Activated CD4-positive, alpha-beta T cell treated with anti-CD3 and anti-CD28 coated beads, Interleukin-2, amount 50 U/mL, for 16 hours (primary cell): ENCODE measurements around the gene ULBP1.
"Not testable (repeated sequence)": the region's sequence is repeated elsewhere in the genome, so short reads cannot be mapped to it uniquely, and the experiment has no call there.

Experiments used
- DNase-seq: peaks from one replicate; pipeline ENCODE4 v3.0.0-alpha.2; 2020

Gene ULBP1

DNA sequence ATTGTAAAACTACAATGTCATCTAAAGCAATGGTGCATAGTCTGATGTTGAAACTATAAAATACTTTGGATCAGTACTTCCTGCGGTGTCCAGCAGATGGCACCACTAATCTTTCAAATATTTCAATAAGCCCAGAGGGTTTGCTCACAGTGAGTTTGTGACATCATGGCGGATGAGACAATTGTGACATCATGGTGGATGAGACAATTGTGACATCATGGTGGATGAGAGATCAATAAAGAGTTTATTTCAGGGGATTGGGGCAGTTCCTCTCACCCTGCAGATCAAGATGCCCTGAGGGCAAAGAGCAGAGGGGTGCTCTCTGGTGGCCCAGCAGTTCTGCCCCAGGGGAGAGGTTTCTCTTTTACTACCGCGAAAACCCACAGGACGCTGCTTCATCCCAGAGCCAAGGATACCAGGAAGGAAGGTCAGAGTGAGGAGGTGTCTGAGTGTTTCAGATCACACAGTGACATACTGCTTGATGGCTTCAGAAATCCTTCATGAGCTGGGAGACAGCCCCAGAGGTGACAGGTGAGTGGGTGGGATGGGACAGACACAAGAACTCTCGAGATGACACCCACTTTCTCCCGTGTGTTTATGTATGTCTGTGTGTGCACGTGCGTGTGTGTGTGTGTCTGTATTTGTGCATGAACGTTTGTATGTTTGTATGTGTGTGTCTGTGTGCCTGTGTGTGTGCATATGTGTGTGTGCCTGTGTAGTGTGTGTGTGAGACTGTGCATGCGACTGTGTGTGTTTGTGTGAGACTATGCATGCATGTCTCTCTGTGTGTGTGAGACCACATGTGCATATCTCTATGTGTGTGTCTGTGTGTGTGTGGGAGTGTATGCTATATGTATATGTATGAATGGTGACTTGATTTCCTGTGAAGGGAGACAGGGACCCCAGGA lies 29.2 kb upstream of the ULBP1 start:
- peak; percentile 74 for DNase-seq

DNA sequence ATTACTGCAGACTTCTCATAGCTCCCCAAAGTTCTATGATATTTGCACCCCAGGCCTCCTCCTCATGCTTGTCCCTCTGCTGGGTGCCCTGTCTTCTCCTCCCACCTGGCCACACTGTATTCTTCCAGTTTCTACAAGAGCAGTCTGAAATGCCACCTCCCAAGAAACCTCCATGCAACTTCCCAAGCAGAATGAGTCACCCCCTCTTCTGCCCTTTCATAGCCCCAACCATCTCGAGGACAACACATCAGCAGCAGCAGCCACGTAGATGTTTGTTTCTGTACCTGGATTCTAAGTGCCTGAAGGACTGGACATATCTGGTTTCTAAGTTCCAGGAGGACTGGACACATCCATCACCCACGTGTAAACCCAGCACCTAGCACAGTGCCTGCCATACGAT lies 28.5 kb upstream of the ULBP1 start:
- no peak for DNase-seq

DNA sequence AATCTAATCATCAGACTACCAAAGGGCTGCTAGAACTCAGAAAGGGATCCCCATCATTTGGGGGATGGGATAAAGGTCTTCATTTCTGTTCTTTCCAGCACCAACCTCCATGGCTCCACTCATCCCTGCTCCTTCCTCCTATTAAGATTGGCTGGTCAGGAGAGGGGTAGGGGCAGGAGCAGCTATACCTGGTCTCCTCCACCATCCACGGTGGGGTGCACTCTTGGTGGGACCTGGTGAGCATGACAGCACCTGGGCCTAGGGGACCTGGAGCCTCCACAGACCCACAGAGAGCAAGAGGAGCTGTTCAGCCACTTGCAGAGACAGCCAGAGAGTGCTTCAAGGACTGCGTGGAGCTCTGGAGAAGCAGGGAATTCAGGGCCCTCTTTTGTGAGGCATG lies 28.1 kb upstream of the ULBP1 start:
- DNase-seq = no peak

DNA sequence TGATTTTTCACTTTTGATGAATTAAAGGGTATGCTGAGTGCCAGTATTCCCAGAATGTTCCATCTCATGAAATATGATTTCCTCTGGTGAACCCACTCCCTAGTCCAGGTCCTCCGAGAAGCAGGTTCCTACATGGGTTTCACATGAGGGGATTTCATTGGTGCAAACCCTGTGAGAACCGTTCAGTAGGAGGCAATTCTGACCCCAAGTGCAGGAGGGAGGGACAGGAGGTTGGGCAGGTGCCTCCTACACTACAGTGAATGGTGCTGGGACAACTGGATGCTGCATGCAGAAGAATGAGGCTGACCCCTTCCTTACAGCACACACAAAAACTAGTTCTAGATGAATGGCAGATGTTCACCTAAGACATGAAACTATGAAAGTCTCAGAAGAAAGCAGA lies 27.0 kb upstream of the ULBP1 start:
- no peak for DNase-seq

DNA sequence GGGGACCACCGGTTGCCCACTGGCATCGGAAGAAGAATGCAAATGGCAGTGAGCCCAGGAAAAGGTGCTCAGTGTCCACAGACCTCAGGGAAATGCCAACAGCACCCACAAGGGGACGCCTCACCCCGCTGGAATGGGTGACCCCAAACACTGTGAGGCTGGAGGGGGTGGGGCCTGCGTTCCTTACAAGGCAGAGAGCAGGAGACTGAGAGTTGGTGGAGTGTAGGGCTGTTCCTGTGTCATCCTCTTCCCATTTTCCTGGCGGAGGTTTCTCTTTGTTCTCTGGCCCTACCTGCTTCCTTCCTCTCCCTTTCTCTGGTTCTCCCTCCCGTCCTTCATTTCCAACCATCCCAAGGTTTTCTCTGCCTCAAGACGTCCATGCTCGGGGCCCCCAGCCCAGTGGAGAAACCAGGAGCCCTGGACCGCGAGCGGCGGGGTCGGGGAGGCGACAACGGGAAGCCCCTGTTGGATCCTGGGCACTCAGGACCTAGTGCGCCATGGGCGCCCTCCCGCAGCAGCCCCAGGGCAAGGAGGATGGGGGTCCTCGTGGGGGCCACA lies 25.7 kb upstream of the ULBP1 start:
- DNase-seq = not testable (repeated sequence)

DNA sequence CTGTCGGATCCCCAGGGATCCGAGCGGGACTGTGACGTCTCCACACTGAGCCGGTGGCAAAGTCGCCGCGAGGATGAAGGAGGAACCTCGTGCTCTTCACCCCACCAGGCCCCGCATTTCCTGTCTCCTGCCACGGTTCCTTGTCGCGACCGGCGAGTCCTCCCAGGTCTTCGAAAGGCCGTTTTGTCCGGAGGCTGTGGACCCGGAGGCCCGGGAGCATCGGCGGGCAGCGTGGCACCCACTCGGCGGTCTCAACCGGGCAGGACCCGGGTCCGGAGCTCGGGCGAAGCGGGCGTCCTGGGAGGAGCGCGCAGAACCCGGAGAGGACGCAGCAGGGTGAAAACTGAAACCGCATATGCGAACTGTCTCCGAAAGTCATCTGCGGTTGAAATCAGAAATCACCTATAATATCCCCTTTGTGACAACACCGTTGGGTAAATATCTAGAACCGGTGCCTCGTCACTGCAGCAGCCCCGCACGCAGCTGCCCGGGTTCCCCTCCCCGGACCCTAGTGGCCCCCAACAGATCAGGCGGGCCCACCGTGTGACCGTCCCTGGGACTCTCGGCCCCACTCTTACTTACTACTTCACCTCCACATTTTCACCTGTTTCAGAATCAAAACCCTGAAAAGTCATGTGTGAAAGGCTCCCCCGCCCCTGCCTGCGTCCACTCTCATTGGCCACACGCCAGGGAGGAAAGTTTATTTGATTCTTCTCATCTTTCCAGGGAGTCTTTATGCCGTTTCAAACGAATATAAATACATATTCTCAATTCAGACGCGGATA lies 25.0 kb upstream of the ULBP1 start:
- peak; percentile 64 for DNase-seq

DNA sequence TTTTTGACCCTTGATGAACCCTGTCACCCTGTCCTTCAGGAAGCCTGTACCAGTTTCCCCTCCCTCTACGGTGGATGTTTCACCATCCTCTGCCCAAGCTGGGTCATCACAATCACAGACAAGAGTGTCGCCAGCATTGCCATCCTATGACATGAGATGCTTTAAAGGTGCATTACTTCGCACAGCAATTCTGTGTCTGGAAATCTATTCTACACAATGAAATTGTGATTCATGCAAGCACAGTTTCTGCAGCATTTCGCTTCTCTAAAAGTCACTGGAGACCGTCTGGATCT lies 24.4 kb upstream of the ULBP1 start:
- no peak for DNase-seq

DNA sequence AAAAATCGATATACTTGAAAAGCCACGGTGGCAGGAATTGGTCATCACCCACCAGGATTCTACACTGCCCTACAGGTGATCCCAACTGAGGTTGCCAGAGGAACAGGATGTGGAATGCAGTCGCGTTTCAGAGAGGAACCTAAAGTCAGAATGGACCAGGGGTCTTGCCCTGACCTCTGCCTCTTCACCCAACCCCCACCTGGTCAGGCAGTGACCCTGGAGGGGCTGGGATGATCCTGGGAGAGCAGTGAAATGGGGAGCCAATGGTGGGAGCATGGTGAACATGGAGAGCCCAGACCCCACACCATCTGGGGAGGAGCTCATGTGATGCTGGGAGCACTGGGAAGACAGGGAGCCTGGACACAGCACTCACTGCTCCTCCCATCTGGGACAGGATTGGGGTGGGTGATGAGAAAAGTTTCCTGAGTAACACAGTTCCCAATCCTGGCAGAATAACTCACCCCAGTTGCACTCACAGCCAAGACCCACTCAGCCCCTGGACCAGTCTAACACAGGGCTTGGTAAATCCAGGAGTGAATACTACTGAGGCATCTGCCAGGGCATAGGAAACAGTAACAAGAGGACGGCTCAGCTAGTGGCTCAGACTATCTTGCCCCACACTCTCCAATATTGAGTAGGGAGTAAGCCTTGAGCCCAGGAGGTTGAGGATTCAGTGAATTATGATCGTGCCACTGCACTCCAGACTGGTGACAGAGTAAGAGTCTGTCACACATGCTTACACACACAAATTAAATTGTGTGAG lies 23.7 kb upstream of the ULBP1 start:
- DNase-seq = no peak

DNA sequence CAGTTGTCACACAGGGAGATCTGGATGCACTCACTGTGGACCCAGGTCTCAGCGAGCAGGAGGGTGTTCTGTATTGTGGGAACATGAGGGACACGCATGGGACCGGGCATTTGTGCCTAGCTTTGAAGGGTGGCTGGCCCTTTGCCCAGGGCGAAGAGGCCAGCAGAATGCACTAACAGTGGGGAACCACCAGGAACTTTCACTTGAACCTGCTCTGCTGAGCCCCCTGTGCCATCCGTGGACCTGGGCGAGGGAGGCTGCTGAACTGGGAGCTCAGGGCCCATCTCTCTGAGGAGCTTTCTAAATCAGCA lies 23.1 kb upstream of the ULBP1 start:
- no peak for DNase-seq

DNA sequence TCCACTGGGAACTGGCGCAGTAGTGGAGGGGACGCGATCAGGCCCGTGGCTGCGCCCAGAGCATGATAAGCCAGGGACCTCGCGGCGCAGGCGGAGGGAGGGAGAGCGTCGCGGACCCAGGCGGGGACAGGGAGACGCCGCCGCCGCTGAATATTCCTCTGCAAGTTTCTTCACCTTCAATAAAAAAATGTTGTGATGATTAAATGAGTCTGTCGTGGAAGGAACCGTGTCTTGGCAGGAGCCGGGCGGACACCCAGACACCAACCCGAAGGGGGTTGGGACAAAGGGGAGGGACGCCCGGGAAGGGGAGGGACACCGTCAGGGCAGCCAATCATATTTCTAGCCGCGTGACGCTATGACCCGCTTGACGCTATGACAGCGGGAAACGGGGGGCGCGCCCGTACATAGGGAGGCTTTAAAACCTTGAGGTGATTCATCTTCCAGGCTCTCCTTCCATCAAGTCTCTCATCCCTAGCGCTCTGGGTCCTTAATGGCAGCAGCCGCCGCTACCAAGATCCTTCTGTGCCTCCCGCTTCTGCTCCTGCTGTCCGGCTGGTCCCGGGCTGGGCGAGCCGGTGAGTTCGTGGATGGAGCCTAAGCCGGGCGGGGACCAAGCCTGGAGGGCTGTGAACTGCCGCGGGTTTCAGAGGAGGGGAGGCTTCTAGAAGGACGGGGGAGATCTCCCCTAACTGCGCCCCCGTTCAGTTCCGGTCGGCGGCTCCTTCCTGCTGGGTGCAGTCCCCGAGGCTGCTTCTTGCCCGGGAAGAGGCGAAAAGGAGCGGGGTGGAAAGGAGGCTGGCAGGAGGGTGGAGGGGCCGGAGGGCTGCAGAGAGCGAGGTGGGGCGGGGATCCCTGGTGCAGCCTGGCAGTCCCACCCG lies 21.9 kb upstream of the ULBP1 start, which contains the start of gene ULBP2:
ULBP2 (plus strand) TSS at position 432 of the 878 bp plus-strand sequence; CDS start at position 491, 59 bp downstream.
- DNase-seq = peak; percentile 85

DNA sequence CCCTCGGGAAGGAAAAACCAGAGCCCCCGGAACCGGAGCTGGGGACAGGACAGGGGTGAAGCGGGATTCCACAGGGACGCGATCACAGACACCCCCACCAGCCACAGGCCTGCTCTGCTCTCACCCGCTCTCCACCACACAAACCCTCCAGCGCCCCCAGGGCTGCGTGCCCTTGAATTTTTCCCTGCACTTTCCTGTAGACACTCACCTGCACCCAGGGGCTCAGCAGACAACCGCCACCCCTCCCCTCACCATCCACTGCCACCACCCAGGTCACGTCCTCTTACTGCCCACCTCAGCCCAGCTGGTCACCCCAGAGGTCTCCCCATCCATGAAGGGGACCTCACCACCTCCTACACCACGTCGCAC lies 21.3 kb upstream of the ULBP1 start:
- DNase-seq = no peak

DNA sequence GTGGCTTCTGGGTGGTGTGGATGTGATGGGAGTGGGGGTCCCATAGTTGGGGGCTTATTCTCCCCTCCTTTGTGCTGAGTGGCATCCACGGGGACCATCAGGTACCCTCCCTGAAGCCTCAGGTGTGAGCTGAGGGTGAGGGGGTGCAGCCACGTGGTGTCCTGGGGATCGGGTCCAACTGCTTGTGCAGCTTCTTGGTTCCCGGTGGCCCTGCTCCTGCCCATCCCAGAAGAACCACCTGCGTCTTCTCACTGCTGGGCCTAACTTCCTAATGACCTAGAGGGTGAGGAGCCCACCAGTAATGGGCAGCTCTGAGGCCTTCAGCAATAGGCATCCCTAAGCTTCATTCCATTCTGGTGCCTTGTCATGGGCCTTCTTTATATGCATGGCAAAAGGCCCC lies 20.4 kb upstream of the ULBP1 start:
- DNase-seq = not testable (repeated sequence)

DNA sequence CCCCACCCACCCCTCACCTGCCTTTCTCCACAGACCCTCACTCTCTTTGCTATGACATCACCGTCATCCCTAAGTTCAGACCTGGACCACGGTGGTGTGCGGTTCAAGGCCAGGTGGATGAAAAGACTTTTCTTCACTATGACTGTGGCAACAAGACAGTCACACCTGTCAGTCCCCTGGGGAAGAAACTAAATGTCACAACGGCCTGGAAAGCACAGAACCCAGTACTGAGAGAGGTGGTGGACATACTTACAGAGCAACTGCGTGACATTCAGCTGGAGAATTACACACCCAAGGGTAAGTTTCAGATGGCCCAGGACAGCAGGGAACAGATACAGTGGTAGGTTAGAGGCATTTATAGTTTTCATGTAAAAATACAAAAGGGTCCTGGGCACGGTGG lies 18.5 kb upstream of the ULBP1 start:
- not testable (repeated sequence) for DNase-seq

DNA sequence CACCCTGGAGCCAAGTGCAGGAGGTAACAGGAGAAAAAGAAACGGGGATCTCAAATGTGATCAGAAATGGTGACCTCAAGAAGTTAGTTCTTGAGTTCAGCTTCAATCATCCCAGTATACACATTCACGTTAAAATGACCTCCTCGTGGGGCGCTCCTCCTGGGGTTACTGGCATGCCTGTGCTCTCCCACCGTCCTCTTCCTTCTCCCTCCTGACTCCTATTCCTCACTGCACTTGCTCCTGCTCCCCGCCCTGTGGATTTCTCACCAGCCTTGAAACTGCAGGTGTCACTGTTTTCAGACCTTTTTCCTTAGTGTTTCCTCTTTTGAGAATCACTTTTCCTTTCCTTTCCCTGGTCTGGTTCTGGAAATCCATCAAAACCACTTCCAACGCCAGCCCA lies 17.1 kb upstream of the ULBP1 start:
- DNase-seq = not testable (repeated sequence)

DNA sequence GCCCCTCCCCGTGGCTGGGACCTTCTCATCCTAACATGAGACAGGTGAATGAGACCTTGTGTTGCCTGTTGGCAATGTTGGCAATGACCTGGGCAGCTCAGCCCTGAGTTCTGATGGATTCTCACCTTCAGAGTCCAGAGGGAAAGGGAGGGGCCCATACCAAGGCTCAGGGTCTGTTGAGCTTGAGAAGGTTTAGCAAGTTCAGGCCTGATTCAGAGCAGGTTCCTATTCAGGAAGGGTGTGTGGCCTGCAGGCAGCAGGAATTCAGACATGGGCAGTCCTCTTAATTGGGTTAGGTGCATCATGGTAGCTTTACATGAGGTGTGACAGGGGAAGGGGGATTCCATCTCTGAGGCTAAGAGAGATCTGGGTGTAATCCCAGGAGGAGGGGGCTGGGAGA lies 16.2 kb upstream of the ULBP1 start:
- not testable (repeated sequence) for DNase-seq

DNA sequence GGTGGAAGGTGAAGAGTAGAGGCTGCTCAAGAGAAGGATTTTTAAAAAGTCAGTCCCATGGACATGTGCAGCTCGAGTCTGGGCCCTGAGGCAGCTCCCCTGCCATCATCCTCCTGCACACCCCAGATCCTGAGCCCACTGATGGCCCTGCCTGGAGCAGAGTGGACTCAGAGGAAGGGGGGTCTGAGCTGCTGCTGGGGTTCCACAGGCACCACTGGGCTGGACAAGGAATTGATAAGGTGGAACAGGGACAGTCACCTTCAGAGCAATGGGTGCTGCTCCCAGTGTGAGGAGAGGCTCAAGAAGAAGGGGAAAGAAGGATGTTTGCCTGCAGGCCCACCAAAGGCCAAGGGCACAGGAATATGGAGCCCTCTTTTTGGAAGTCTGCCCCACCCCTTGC lies 15.7 kb upstream of the ULBP1 start:
- DNase-seq = no peak

DNA sequence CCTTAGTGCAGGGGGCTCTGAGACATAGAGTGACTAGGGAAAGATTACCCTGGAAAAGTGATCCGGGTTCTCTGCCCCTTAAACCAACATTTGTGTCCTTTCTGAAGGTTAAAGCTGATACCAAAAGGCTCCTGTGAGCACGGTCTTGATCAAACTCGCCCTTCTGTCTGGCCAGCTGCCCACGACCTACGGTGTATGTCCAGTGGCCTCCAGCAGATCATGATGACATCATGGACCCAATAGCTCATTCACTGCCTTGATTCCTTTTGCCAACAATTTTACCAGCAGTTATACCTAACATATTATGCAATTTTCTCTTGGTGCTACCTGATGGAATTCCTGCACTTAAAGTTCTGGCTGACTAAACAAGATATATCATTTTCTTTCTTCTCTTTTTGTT lies 15.1 kb upstream of the ULBP1 start:
- DNase-seq = no peak

DNA sequence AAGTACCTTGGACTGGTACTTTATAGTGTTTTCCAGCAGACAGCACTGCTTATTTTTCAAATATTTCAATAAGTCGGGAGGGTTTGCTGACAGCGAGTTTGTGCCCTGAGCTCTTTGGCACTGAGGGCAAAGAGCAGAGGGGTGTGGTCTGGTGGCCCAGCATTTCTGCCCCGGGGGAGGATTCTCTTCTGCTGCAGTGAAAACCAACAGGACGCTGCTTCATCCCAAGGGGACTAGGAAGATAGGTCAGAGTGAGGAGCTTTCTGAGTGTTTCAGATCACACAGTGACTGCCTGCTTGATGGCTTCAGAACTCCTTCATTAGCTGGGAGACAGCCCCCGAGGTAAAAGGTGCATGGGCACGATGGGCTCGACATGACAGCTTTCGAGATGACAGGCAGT lies 13.3 kb upstream of the ULBP1 start:
- DNase-seq = no peak

DNA sequence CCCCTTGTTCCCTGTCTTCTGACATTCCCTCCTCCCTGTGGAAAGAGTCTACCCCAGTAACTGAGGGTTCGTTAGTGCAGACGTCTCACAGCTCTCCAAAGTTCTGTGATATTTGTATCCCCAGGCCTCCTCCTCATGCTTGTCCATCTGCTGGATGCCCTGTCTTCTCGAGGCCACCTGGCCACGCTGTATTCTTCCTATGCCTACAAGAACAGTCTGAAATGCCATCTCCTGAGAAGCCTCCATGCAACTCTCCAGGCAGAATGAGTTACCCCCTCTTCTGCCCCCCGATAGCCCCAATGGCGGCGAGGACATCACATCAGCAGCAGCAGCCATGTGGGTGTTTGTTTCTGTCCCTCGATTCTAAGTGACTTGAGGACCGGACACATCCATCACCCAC lies 12.6 kb upstream of the ULBP1 start:
- no peak for DNase-seq

DNA sequence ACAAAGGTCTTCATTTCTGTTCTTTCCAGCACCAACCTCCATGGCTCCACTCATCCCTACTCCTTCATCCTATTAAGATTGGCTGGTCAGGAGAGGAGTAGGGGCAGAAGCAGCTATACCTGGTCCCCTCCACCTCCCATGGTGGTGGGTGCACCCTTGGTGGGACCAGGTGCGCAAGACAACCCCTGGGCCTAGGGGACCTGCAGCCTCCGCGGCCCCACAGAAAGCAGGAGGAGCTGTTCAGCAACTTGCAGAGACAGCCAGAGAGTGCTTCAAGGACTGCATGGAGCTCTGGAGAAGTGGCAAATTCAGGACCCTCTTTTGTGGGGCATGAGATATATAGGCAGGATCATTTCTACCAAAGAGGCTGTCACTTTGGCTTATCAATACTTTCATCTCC lies 12.1 kb upstream of the ULBP1 start:
- DNase-seq = no peak

DNA sequence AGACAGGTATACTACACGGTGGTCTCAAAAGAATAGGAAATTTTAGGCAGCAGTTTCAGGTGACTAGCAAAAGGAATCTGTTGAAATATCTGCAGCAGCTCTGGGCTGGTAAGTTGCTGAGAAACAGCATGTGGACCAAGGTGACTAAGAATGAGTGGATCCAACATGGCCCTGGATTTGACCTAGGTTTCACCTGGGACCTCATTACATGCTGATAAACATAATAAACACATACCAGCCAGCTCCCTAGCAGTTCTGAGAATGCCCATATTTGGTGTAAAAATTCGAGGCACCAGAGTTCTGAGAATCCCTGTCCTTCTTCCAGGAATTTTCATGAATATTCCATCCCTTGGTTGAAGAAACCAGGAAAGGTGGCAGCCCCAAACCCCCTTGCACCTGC lies 10.4 kb upstream of the ULBP1 start:
- not testable (repeated sequence) for DNase-seq

DNA sequence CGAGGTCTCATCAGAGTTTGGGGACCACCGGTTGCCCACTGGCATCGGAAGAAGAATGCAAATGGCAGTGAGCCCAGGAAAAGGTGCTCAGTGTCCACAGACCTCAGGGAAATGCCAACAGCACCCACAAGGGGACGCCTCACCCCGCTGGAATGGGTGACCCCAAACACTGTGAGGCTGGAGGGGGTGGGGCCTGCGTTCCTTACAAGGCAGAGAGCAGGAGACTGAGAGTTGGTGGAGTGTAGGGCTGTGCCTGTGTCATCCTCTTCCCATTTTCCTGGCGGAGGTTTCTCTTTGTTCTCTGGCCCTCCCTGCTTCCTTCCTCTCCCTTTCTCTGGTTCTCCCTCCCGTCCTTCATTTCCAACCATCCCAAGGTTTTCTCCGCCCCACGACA lies 9.8 kb upstream of the ULBP1 start:
- not testable (repeated sequence) for DNase-seq
